Activated naive CD4-positive, alpha-beta T cell treated with anti-CD3 and anti-CD28 coated beads, Interleukin-2, amount 10 ng/mL, durations not matched to agents 7 days and 5 days (primary cell): ENCODE measurements around the gene PRCD.
"Not testable (repeated sequence)": the region's sequence is repeated elsewhere in the genome, so short reads cannot be mapped to it uniquely, and the experiment has no call there.

Experiments
- CTCF ChIA-PET: fragments of 350-600 bp; sonication (Branson Sonifier 250); formaldehyde crosslinking; loops from one replicate; lab custom pipeline; 2021; ENCODE audit warnings: antibody characterized with exemption; lab: Charles Lee
- DNase-seq: peaks from one replicate; pipeline ENCODE4 v3.0.0-alpha.2; 2020
- H3K27ac Mint-ChIP-seq: one replicate; pipeline ENCODE4 v1.8.0; 2021; ENCODE audit warnings: mild to moderate bottlenecking, moderate library complexity, mixed read lengths
- H3K27me3 Mint-ChIP-seq: one replicate; pipeline ENCODE4 v1.8.0; 2021; ENCODE audit warnings: mild to moderate bottlenecking, mixed read lengths
- H3K36me3 Mint-ChIP-seq: one replicate; pipeline ENCODE4 v1.8.0; 2021; ENCODE audit warnings: mixed read lengths
- H3K4me1 Mint-ChIP-seq: one replicate; pipeline ENCODE4 v1.8.0; 2021; ENCODE audit warnings: mixed read lengths
- H3K4me3 Mint-ChIP-seq: one replicate; pipeline ENCODE4 v1.8.0; 2021; ENCODE audit warnings: mild to moderate bottlenecking, moderate library complexity, mixed read lengths
- H3K9me3 Mint-ChIP-seq: one replicate; pipeline ENCODE4 v1.8.0; 2021; ENCODE audit warnings: mixed read lengths

Gene PRCD

DNA sequence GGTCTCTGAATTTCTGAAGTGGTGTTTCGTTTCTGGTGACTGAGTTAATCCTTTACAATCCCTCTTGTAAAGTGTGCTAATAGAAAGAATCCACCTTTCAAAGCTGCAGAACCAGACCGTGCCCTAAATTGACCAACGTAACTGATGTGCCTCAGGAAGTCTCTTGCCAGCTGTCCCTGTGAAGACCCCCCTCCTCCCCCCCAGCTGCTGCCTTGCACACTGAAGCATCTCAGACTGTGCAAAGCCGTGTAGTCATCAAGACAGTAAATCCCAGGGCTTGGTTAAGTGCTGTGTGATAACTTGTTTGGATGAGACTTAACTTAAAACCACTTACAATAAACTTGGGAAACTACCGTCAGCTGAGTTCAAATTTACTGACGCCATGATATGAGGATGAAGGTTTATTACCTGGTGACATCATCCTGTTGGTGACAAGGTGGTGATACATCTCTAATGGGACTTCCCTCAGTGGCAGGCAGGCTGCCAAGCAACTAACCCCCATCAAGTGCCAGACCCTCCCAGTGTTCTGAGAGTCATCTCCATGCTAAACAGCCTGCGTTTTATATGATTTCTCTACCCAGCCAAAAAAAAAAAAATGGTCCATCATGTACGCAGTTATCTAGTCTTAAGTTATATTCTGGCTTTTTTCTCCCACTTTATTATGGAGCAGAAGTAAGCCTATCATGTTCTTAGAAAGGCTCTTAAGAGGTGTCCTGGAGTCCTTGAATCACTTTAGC lies 25.3 kb downstream of the PRCD start:
- not testable (repeated sequence) for H3K4me3 Mint-ChIP-seq, DNase-seq, H3K27ac Mint-ChIP-seq, H3K27me3 Mint-ChIP-seq, H3K9me3 Mint-ChIP-seq
- CTCF ChIA-PET = interaction anchor here (3.6 kb wide), 1 partner anchor 59 kb away, joined by 15 read pairs; no protein-coding TSS in a partner anchor
- H3K36me3 Mint-ChIP-seq = peaks cover 43% of the 10 kb centered on the region
- peaks cover 34% of the 10 kb centered on the region for H3K4me1 Mint-ChIP-seq

- Mint-ChIP-seq H3K36me3 (peaks cover 36% of the 10 kb centered on the region), H3K4me1 (peaks cover 26% of the 10 kb centered on the region), H3K4me3 (no peak overlapping the region), H3K27ac (no peak overlapping the region), H3K27me3 (peaks cover 5% of the 10 kb centered on the region), H3K9me3 (no peaks in the 10 kb centered on the region)
- CTCF ChIA-PET = interaction anchor here (0.9 to 3.6 kb wide), 4 partner anchors 8 to 147 kb away, joined by 3 to 15 read pairs (median 10); no protein-coding TSS in a partner anchor
- no peak for DNase-seq
Observed at GRCh38 chr17:76565728-76566612, 26.1 kb downstream of the PRCD start.

GRCh38 chr17:76566613-76566943 lies 26.7 kb downstream of the PRCD start:
- Mint-ChIP-seq H3K4me1 (peaks cover 20% of the 10 kb centered on the region), H3K27ac (no peak overlapping the region)

GRCh38 chr17:76566988-76567431 lies 27.2 kb downstream of the PRCD start:
- H3K4me1 Mint-ChIP-seq = peaks cover 16% of the 10 kb centered on the region
- DNase-seq = no peak
- peaks cover 25% of the 10 kb centered on the region for H3K36me3 Mint-ChIP-seq
- H3K9me3 Mint-ChIP-seq = no peaks in the 10 kb centered on the region
- peaks cover 5% of the 10 kb centered on the region for H3K27me3 Mint-ChIP-seq
- no peak overlapping the region for H3K27ac Mint-ChIP-seq
- CTCF ChIA-PET = interaction anchor here (0.7 to 3.6 kb wide), 5 partner anchors 9 to 146 kb away, joined by 3 to 15 read pairs (median 5); no protein-coding TSS in a partner anchor
- H3K4me3 Mint-ChIP-seq = no peak overlapping the region

More at GRCh38 chr17:76566613-76566943, 26.7 kb downstream of the PRCD start:
- Mint-ChIP-seq H3K4me3 (no peak overlapping the region), H3K36me3 (peaks cover 30% of the 10 kb centered on the region), H3K27me3 (peaks cover 5% of the 10 kb centered on the region), H3K9me3 (no peaks in the 10 kb centered on the region)
- no peak for DNase-seq
- CTCF ChIA-PET = interaction anchor here (0.9 to 3.6 kb wide), 4 partner anchors 8 to 147 kb away, joined by 3 to 15 read pairs (median 10); no protein-coding TSS in a partner anchor

- H3K36me3 Mint-ChIP-seq = peaks cover 22% of the 10 kb centered on the region
- peaks cover 13% of the 10 kb centered on the region for H3K4me1 Mint-ChIP-seq
- H3K4me3 Mint-ChIP-seq = no peak overlapping the region
- CTCF ChIA-PET = interaction anchor here (0.7 to 3.6 kb wide), 4 partner anchors 9 to 114 kb away, joined by 3 to 15 read pairs (median 10); no protein-coding TSS in a partner anchor
- H3K27me3 Mint-ChIP-seq = peaks cover 5% of the 10 kb centered on the region
- DNase-seq = no peak
- H3K9me3 Mint-ChIP-seq = no peaks in the 10 kb centered on the region
- no peak overlapping the region for H3K27ac Mint-ChIP-seq
Observed at GRCh38 chr17:76567634-76568432, 28.0 kb downstream of the PRCD start.

DNA sequence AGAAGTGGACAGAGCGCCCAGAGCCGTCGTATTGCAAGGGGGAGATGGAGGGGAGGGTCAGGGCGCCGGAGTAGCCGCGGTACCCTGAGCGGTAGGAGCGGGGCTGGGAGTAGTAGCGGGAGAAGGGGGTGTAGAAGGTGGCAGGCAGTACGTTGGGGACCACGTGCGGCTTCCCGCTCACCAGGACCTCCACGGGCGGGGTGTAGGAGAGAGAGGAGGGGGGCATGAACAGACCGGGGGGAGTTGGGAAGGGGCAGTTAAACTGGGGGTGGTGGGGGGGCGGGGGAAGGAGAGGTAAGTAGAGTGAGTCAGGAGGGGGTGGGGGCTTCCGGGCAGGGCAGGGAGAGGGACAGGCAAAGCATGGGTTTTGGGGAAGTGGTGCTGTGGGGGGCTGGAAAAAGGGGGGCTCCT lies 29.0 kb downstream of the PRCD start:
- no peak for DNase-seq
- Mint-ChIP-seq H3K4me3 (no peak overlapping the region), H3K27me3 (peaks cover 5% of the 10 kb centered on the region), H3K27ac (no peak overlapping the region), H3K9me3 (no peaks in the 10 kb centered on the region), H3K4me1 (peaks cover 6% of the 10 kb centered on the region), H3K36me3 (peaks cover 15% of the 10 kb centered on the region)
- CTCF ChIA-PET = interaction anchor here (1.5 to 3.6 kb wide), 2 partner anchors 55 to 113 kb away, joined by 4 to 15 read pairs; no protein-coding TSS in a partner anchor

DNA sequence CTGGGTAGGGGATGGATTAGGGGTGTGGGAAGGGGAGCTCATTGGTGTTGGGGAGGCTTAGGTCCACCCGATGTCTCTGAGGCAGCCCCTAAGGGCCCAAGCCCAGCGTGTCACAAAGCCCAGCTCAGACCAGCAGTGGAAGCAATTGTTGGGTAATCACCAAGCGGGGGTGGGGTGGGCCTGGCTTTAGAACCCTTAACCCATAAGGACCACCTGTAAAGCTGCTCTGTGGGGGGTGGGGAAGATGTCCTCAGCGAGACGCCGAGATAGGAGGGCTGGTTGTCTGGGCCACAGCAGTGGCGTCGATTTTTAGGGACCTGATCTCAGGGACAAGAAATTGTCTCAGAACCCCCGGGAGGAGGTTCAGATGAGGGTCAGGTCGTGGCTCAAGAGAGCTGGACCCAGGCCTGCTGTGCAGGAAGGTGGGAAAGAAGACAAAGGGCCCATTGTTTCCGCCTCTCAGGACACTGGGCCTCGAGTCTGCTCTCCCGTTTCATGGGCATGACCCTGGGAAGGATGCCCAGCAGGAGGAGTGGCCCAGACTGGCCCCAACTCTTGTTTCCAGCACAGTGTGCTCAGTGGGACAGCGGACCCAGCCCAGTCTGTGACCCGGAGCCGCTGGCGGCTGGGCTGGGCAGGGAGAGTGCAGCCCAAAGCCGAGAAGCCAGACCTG lies 29.9 kb downstream of the PRCD start:
- Mint-ChIP-seq H3K4me1 (peaks cover 6% of the 10 kb centered on the region), H3K27me3 (peaks cover 5% of the 10 kb centered on the region), H3K27ac (no peak overlapping the region), H3K4me3 (no peak overlapping the region), H3K9me3 (no peaks in the 10 kb centered on the region), H3K36me3 (peaks cover 13% of the 10 kb centered on the region)
- CTCF ChIA-PET = no interaction called here
- DNase-seq = no peak

DNA sequence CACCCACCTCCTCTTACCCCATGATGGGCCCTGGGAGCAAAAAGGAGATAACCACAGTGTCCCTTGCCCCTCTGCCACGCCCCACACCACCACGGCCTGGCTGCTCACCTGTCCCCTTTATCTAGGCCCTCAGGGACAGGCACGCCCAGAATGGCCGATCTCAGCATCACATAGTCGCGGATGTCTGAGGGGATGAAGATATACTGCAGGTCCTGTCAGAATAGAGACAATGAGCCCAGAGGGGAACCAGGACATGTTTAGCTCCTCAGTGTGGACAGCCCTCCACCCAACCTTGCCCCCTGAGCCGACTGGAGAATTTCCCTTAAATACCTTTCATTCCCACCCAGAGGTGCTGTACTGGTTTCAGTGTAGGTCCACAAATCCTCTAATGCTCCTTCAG lies 30.6 kb downstream of the PRCD start:
- peaks cover 5% of the 10 kb centered on the region for H3K27me3 Mint-ChIP-seq
- H3K36me3 Mint-ChIP-seq = peaks cover 9% of the 10 kb centered on the region
- H3K9me3 Mint-ChIP-seq = no peaks in the 10 kb centered on the region
- H3K4me3 Mint-ChIP-seq = no peak overlapping the region
- DNase-seq = no peak
- H3K27ac Mint-ChIP-seq = no peak overlapping the region
- CTCF ChIA-PET = no interaction called here
- H3K4me1 Mint-ChIP-seq = peaks cover 3% of the 10 kb centered on the region

- DNase-seq = no peak
- peaks cover 7% of the 10 kb centered on the region for H3K27me3 Mint-ChIP-seq
- H3K36me3 Mint-ChIP-seq = peaks cover 4% of the 10 kb centered on the region
Observed at GRCh38 chr17:76570877-76571471, 31.1 kb downstream of the PRCD start.

GRCh38 chr17:76572201-76572910 lies 32.5 kb downstream of the PRCD start:
- no peaks in the 10 kb centered on the region for H3K36me3 Mint-ChIP-seq
- no peaks in the 10 kb centered on the region for H3K4me1 Mint-ChIP-seq
- H3K27me3 Mint-ChIP-seq = peaks cover 11% of the 10 kb centered on the region
- no peak for DNase-seq
- no peaks in the 10 kb centered on the region for H3K9me3 Mint-ChIP-seq
- CTCF ChIA-PET = interaction anchor here (0.9 to 1.0 kb wide), 2 partner anchors 49 to 109 kb away, joined by 3 to 4 read pairs; no protein-coding TSS in a partner anchor
- H3K27ac Mint-ChIP-seq = no peak overlapping the region
- H3K4me3 Mint-ChIP-seq = no peak overlapping the region

More at GRCh38 chr17:76570877-76571471, 31.1 kb downstream of the PRCD start:
- Mint-ChIP-seq H3K27ac (no peak overlapping the region), H3K9me3 (no peaks in the 10 kb centered on the region), H3K4me3 (no peak overlapping the region), H3K4me1 (no peaks in the 10 kb centered on the region)
- CTCF ChIA-PET = interaction anchor here (0.6 to 1.0 kb wide), 4 partner anchors 12 to 729 kb away, joined by 3 to 4 read pairs (median 3); no protein-coding TSS in a partner anchor

DNA sequence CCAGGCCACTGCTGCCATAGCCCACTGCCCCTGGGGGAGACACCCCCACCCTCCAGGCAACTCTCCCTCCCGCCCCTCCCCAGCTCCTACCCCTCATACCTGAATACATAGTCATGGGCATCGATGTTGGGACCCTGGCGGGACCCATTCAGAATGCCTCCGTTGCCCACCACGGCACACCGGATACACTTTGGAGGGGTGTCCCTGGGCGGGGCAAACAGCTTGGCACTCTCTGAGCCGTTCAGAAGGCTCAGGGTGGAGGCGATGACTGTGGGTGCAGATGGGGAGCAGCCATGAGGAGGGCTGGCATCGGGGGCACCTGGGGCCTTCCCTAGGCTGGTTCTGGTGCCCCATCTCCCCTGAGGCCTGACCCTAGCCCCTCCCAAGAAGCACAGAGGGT lies 33.3 kb downstream of the PRCD start:
- H3K27ac Mint-ChIP-seq = no peak overlapping the region
- no peaks in the 10 kb centered on the region for H3K36me3 Mint-ChIP-seq
- no peaks in the 10 kb centered on the region for H3K4me1 Mint-ChIP-seq
- CTCF ChIA-PET = no interaction called here
- DNase-seq = no peak
- no peak overlapping the region for H3K4me3 Mint-ChIP-seq
- peaks cover 14% of the 10 kb centered on the region for H3K27me3 Mint-ChIP-seq
- H3K9me3 Mint-ChIP-seq = no peaks in the 10 kb centered on the region

- H3K36me3 Mint-ChIP-seq = no peaks in the 10 kb centered on the region
- DNase-seq = no peak
- H3K4me1 Mint-ChIP-seq = no peaks in the 10 kb centered on the region
- H3K4me3 Mint-ChIP-seq = no peak overlapping the region
- CTCF ChIA-PET = no interaction called here
- H3K27me3 Mint-ChIP-seq = peaks cover 16% of the 10 kb centered on the region
- no peaks in the 10 kb centered on the region for H3K9me3 Mint-ChIP-seq
- no peak overlapping the region for H3K27ac Mint-ChIP-seq
Observed at GRCh38 chr17:76574166-76574565, 34.3 kb downstream of the PRCD start.
